LHCN-M2 (cell line): Measurements from ENCODE around the gene ARHGAP30. TPM values are rescaled to one million over a fixed set of nuclear protein-coding genes. Genes with fewer than 3 reads are reported as not detected.
A peak's percentile ranks its signal among the peaks of the same experiment; 100 is the strongest.
"Not testable (repeated sequence)": the region's sequence is repeated elsewhere in the genome, so short reads cannot be mapped to it uniquely, and the experiment has no call there.

Experiments used
- DNase-seq: peaks from one replicate; pipeline ENCODE4 v3.0.0-alpha.2; 2012; ENCODE audit warnings: low read depth
- polyA plus RNA-seq: library from polyadenylated mRNA; unstranded; fragments of >200 nt; gene quantifications from one replicate; pipeline ENCODE4 v1.2.1, GENCODE V29; 2012; ENCODE audit warnings: missing spikeins
- total RNA-seq: library from RNA; depleted of rRNA; stranded (reverse); fragments of >200 nt; gene quantifications from 2 replicates; pipeline ENCODE4 v1.2.3, GENCODE V29; 2014; rRNA removed

Gene ARHGAP30
- not detected in 2 replicates for total RNA-seq
- 0.17 TPM for polyA plus RNA-seq

DNA sequence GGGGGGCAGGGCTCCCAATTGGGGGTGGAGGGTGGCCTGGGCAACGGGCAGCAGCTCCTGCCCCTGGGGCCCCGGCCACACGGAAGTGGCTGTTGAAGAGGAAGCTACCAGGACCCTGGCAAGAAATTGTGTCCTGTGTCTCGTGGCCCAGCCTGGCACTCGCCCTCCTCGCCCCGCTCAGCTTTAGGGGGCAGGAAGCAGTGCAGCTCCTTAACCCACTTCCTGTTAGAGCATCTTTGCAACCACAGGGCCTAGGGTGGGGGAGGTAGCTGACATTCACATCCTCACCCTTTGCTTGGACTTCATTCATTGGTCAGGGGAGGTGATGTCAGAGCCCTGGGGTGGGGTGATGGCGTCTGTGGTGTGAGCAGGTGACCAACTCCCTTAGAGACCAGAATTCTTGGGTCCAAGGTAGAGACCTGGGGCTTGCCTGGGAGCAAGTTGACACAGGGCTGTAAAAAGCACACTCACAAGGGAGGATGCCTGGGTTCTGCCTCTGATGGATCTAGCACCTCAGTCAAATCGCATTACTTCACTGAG, at the start of gene ARHGAP30:
TSS of gene ARHGAP30 (minus strand) at position 161 of the 540 bp plus-strand sequence. CDS start 267 bp downstream, outside the sequence.
- no peak for DNase-seq

- DNase-seq: peak; percentile 76
These were observed 48.3 kb upstream of the ARHGAP30 start, which contains the start of the genes NIT1 and PFDN2 for GRCh38 chr1:161117759-161118581. NIT1 (plus strand) TSS chr1:161118105; CDS start chr1:161118177, 72 bp downstream. PFDN2 (minus strand) TSS chr1:161118037; CDS start chr1:161118026, 11 bp downstream.

GRCh38 chr1:161115961-161116360, 46.3 kb upstream of the ARHGAP30 start:
- DNase-seq: not testable (repeated sequence)

DNA sequence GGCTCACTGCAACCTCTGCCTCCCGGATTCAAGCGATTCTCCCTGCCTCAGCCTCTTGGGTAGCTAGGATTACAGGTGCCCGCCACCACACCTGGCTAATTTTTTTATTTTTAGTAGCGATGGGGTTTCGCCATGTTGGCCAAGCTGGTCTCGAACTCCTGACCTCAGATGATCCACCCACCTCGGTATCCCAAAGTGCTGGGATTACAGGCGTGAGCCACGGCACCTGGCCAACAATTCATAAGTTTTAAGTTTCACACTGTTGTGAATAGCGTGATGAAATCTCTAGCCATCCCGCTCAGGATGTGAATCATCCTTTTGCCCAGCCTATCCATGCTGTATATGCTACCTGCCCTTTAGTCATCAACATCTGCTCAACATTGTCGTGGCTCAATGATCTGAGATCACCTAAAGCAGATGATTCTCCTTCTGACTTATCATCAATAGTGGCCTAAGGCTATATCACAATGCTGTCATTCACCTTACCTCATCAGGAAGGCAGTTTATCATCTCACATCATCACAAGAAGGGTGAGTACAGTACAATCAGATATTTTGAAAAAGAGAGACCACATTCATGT, 45.5 kb upstream of the ARHGAP30 start:
- peak; percentile 83 for DNase-seq

DNA sequence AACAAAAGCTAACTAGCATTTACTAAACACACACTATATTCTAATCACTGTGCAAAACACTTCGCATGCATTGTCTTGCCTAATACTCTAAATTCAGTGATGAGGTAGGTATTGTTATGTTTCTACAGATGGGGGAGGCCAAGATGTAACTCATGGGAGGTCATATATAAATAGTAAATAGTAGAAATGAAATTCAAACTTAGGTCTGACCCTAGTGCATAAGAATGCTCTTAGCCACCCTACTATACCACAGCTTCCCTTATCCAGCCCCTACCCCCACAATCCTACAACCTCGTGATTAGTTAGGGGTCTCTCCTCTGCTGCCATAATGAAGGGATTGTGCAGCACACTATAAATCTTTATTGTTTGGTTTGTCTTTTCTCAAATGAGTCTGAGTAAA, 44.9 kb upstream of the ARHGAP30 start:
- DNase-seq: no peak

DNA sequence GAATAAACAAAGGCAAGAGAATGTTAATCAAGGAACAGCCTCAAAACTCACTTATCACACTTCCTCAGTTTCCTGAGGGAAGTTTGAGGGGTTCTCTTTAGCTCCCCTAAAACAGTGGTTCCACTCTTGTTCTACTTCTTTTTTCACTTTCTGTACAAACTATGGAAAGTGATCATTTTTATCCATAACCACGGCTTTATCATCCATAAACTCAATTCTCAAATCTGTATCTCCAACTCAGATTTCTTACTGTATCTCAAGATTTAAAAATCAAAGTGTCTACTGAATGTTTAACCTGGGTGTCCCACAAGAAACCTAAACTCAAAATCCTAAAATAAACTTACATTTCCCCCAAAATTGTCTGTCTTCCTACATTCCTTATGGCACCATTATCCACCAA, 44.2 kb upstream of the ARHGAP30 start:
- DNase-seq: no peak

GRCh38 chr1:161111527-161111926, 41.8 kb upstream of the ARHGAP30 start:
- DNase-seq: no peak

- DNase-seq: no peak
These were observed 41.4 kb upstream of the ARHGAP30 start for GRCh38 chr1:161111117-161111516.

DNA sequence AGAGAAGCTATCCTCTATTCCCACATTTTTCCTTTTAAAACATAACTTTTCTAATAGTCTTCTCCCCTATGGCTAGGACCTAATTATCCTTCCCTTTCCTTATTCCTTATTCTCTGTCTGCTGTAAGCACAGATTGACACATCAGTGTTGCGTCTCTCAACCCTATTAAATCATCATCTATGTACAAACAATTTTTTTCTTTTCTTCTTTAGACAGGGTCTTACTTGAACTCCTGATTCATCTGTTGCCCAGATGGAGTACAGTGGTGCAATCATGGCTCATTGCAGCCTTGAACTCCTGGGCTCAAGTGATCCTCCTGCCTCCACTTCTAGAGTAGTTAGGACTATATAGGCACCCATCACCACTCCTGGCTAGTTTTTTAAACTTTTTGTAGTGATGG, 36.7 kb upstream of the ARHGAP30 start:
- no peak for DNase-seq

- no peak for DNase-seq
These were observed 30.9 kb upstream of the ARHGAP30 start for GRCh38 chr1:161100556-161100955.

DNA sequence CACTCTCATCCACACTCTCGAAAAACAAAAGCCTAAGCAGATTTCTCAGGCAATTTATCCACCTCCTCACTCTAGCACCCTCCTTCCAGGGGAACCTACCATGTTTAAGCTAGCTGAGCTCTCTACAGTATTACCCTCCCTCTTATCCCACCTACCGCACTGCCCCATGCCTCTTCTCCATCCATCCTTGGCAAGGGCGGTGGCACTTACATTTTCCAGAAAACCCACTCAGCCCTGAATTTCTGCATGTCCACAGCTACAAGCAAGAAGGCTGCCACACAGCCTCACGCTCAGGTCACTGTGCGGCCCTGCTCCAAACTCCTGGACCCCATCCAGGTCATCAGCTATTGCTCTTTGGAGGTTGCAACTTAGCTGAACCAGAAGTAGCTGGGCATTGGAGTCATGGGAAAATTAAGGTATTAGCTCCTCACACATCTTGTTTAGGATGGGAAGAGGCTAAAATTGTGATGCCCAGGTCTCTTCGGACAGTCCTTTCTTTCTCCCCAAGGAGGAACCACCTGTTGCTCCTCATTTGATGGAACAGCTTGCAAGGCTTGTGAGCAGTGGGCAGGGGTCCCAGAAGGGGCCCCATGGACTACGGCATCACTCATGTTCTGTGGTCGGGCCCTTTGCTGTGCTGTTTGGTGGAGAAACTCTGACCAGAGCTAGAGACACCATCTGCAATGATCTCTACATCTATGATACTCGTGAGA, 29.6 kb upstream of the ARHGAP30 start:
- DNase-seq: no peak

- DNase-seq: peak; percentile 58
These were observed 28.7 kb upstream of the ARHGAP30 start, which contains the start of gene KLHDC9 for GRCh38 chr1:161098210-161099068. KLHDC9 (plus strand) TSS chr1:161098361; CDS start chr1:161098536, 175 bp downstream.

GRCh38 chr1:161096530-161096929, 26.8 kb upstream of the ARHGAP30 start:
- DNase-seq: peak; percentile 67

- DNase-seq: no peak
These were observed 26.3 kb upstream of the ARHGAP30 start for GRCh38 chr1:161096015-161096414.

GRCh38 chr1:161095230-161095629, 25.5 kb upstream of the ARHGAP30 start:
- DNase-seq: no peak

GRCh38 chr1:161094481-161094880, 24.8 kb upstream of the ARHGAP30 start:
- DNase-seq: no peak

GRCh38 chr1:161092621-161093028, 22.9 kb upstream of the ARHGAP30 start:
- DNase-seq: no peak

GRCh38 chr1:161091796-161092507, 22.3 kb upstream of the ARHGAP30 start:
- DNase-seq: no peak

DNA sequence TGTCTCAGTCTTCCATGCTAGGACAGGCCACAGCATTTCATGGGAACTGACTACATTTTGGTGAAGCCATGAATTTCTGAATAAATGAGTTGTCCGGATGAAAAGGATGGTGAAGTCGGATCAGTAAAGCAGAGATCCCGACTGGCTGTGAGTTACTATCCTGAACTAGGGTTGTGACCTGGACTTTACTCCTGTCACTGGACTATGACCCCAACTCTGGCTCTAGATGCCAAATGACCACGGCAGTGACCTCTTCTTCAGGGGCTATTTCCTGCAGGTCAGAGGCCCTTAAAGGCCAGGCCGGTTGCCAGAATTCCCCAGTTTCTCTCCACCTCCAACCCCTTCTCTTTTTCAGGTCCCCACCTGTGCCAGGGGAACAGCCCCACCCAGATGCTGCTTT, 21.4 kb upstream of the ARHGAP30 start:
- no peak for DNase-seq

DNA sequence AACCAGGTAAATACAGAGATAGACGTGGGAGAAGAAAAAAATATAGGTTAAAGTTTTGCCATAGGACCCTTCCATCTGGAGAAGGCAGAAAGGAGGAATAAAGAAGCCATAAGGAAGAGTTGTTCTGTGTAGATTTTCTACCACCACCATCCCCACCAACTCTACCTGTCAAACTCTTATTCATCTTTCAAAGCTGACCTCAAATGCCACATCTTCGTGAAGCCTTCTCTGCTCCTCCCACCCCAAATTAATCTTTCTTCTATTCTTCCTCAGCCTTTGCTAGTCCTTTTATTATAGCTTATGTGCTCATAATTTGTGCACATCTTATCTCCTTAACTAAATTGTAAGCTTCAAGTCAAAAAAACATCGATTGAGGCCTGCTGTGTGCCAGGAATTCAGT, 20.9 kb upstream of the ARHGAP30 start:
- DNase-seq: no peak
